NK-92 (cell line): ENCODE results near the gene ZNF814.
"Not testable (repeated sequence)": the region's sequence is repeated elsewhere in the genome, so short reads cannot be mapped to it uniquely, and the experiment has no call there.

Source experiments
- DNase-seq: peaks from one replicate; lab custom pipeline; 2025; ENCODE audit not compliant: unreplicated experiment; lab: John Stamatoyannopoulos, UW

Gene ZNF814

GRCh38 chr19:57862351-57862750, 26.5 kb downstream of the ZNF814 start:
- DNase-seq, result not testable (repeated sequence)

DNA sequence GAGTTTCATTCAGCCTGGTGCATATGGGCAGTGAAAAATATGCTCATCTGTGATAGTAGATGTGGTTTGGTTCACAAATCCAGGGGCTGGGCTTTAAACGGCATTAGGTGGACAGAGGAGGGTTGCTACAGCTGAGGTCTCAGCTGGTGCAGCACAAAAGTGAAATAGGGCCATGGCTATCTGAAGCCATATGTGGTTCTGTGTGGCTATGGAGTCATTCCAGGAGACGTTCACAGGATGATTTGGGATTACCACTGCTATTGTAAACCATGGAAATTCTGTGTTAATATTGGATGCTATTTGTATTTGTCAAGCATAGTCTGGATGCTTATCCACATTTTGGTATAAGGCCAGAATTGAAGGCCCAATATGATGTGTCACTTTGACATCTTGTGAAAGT, 34.7 kb downstream of the ZNF814 start:
- DNase-seq, result not testable (repeated sequence)

DNA sequence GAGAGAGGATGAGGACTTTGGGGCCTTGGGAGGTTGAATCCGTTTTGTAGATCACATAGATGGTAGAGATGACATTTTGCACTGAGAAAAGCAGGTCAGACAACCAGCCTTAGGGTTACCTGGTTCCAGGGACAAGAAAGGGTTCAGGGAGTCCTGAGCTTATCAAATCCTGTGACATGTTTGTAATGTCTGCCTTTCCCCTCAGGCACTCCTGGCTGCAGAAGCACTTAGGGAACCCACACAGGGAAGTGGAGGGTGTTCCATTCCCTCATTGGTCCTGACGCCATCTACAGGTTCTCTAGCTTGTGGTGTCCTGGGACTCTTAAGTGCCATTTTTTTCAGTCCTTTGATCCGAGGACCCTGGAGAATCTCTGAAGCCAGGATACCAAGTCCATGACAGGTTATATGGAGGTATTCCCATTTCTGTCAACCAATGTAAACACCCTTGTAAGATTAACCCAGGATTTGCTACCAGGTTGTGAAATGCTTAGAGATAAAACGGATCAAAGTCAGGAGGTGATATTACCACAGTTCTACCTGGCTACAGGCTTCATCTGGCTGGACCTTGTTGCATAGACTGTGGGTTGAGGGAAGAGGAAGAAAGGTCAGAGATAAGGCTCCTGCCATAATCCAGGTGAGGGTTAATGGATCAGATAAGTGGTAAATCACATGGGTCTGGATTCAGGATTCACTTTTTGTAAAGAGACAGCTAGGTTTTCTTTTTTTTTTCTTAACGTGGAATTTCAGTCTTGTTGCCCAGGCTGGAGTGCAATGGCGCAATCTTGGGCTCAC, 36.8 kb downstream of the ZNF814 start:
- DNase-seq, result not testable (repeated sequence)

DNA sequence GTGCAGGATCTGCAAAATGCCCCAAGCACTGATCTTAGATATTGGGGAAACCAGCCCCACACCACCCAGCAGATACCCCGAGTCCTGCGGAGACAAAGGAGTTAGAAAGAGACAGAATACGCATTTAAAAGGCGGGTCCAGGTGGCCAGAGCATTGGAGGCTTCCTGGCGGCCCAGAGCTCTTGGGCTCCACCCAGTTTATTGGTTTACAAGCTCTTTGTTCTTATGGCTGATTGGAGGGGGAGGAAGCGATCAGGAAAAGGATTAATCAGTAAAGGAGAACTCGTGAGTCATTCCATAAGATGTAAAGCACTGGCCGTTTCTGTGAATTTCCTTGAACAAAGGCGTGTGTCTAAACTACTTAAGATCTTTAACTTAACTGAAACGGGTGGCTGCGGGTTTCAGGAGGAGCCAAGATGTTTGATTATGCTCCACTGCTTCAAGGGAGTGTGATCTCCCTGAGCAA, 38.3 kb downstream of the ZNF814 start:
- no peak for DNase-seq

- DNase-seq, result not testable (repeated sequence)
These were observed 39.0 kb downstream of the ZNF814 start, which contains the start of gene ZNF587 for GRCh38 chr19:57849666-57850473. Gene ZNF587, plus strand, starts transcription at chr19:57849859. Its CDS starts 180 bp downstream, at chr19:57850039.

DNA sequence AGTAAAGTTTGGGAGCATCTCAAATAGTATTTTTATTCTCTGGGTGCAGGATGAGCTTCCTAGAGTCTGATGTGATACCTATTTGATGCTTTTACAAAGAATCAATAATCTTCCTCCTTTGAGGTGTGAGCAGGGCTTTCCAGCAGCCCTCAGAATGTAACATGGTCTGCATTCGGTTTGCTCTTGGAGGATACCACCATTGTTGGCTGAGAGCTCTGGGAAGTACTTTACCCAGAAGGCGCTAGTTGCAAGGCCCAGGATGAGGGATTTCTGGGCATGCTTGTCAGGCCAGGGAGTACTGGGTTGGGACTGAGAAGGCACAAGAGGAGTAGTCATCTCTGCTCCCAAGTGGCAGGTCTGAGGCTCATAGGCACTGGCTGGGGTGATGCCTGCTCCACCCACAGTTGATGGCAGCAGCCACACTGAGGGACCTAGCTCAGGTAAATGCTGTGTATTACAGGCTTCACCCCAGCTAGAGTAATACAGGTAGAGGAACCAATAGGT, 39.6 kb downstream of the ZNF814 start:
- DNase-seq, result not testable (repeated sequence)

DNA sequence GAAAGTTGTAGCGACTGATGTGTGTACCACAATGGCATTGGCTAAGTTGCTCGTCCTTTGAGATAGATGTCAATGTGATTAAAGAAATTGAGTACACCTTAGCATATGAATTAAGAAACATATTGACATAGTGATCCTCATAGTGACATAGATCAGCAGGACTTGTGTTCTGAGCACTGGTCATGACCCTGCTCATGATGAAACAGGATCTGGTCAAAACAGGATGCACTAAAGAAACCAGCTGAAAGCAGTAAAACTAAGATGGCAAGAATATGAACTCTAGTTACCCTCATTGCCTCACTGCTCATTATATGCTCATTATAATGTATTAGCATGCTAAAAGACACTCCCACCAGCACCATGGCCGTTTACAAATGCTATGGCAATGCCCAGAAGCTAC, 41.7 kb downstream of the ZNF814 start:
- DNase-seq, result not testable (repeated sequence)

DNA sequence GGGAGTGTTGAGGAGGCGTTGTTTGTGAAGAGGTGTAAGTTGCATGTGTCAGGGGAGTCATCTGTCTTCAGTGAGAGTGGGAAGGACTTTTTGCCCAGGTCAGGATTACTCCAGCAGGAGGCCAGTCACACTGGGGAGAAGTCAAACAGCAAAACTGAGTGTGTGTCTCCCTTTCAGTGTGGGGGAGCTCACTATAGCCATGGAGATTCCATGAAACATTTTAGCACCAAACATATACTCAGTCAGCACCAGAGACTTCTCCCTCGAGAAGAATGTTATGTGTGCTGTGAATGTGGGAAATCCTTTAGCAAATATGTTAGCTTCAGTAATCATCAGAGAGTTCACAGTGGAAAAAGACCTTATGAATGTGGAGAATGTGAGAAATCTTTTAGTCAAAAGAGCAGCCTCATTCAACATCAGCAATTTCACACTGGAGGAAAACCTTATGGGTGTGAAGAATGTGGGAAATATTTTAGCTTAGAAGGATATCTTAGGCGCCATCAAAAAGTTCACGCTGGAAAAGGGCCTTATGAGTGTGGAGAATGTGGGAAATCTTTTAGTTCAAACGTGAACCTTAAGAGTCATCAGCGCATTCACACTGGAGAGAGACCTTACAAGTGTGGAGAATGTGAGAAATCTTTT, 47.6 kb downstream of the ZNF814 start:
- DNase-seq, result no peak

DNA sequence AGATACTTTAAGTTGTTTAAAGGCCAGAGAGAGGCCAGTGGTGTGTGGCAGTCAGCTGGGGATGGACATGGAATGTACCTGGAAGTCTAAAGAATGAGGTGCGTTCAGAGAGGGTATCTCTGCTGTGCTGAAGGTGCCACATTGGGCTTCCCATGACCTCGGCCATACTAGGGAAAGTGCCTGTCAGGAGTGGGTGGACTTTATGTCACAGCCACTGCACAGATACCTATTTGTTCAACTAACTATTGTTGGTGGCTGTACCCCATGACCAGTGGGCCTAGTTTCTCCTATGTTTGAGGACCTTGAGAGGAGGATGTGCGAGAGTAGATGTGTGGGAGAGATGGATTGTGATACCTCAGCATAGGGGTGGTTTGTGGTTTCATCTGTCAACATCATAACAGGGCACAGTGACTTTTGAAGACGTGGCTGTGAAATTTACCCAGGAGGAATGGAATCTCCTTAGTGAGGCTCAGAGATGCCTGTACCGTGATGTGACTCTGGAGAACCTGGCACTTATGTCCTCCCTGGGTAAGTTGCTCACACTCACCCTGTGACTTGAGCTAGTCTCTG, 50.1 kb downstream of the ZNF814 start:
- not testable (repeated sequence) for DNase-seq

GRCh38 chr19:57836991-57837390, 51.8 kb downstream of the ZNF814 start:
- DNase-seq, result not testable (repeated sequence)

- no peak for DNase-seq
These were observed 58.7 kb downstream of the ZNF814 start, which contains the start of gene ZNF587B for GRCh38 chr19:57830071-57830602. Gene ZNF587B, plus strand, starts transcription at chr19:57830299. Its CDS starts 230 bp downstream, at chr19:57830529.

DNA sequence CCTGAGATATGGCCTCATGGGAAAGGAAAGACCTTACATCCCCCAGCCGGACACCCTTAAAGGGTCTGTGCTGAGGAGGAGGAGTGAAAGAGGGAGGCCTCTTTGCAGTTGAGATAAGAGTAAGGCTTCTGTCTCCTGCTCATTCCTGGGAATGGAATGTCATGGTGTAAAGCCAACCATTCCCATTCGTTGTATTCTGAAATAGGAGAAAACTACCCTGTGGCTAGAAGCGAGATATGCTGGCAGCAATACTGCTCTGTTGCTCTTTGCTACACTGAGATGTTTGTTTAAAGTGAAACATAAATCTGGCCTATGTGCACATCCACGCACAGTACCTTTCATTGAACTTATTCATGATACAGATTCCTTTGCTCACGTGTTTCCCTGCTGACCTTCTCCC, 59.5 kb downstream of the ZNF814 start:
- DNase-seq, result no peak

- no peak for DNase-seq
These were observed 63.3 kb downstream of the ZNF814 start for GRCh38 chr19:57825511-57825910.

DNA sequence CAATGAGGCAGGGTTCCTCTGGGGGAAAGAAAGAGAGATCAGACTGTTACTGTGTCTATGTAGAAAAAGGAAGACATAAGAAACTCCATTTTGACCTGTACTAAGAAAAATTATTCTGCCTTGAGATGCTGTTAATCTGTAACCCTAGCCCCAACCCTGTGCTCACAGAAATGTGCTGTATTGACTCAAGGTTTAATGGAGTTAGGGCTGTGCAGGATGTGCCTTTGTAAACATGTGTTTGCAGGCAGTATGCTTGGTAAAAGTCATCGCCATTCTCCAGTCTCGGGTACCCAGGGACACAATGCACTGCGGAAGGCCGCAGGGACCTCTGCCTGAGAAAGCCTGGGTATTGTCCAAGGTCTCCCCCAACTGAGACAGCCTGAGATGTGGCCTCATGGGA, 65.2 kb downstream of the ZNF814 start:
- DNase-seq, result not testable (repeated sequence)

- not testable (repeated sequence) for DNase-seq
These were observed 65.7 kb downstream of the ZNF814 start for GRCh38 chr19:57823155-57823554.

GRCh38 chr19:57821501-57821900, 67.3 kb downstream of the ZNF814 start:
- not testable (repeated sequence) for DNase-seq

- not testable (repeated sequence) for DNase-seq
These were observed 67.7 kb downstream of the ZNF814 start for GRCh38 chr19:57821095-57821494.

DNA sequence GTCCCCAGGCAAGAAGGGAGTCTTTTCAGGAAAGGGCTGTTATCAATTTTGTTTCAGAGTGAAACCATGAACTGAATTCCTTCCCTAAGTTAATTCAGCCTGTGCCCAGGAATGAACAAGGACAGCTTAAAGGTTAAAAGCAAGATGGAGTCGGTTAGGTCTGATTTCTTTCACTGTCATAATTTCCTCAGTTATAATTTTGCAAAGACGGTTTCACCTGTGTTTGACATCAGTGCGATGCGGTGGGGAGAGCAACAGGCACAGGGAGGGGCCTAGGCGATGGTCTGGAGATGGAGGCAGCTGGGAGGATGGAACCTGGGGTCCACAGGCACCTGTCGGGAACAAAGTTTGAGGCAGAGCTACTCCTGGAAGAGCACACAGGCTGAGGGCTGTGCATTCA, 68.2 kb downstream of the ZNF814 start:
- DNase-seq, result no peak

GRCh38 chr19:57819475-57820148, 69.2 kb downstream of the ZNF814 start:
- no peak for DNase-seq

DNA sequence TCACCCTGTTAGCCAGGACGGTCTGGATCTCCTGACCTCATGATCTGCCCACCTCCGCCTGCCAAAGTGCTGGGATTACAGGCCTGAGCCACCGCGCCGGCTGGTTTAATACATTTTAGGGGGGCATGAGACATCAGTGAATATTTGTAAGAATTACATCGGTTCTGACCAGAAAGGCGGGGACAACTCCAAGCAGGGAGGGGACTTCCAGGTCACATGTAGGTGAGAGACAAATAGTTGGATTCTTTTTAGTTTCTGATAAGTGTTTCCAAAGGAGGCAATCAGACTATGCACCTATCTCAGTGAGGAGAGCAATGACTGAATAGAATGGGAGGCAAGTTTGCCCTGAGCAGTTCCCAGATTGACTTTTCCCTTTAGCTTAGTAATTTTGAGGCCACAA, 70.5 kb downstream of the ZNF814 start:
- no peak for DNase-seq
